Stimulated activated CD8-positive, alpha-beta memory T cell treated with anti-CD3 and anti-CD28 coated beads, Interleukin-12 subunit alpha, Interleukin-12 subunit beta, amount 100 ng/mL, for 24 hours (primary cell): Measurements from ENCODE around the gene CNOT9.

Experiments used
- DNase-seq: peaks from one replicate; pipeline ENCODE4 v3.0.0-alpha.2; 2020; ENCODE audit errors: extremely low read depth

CNOT9 gene

DNA sequence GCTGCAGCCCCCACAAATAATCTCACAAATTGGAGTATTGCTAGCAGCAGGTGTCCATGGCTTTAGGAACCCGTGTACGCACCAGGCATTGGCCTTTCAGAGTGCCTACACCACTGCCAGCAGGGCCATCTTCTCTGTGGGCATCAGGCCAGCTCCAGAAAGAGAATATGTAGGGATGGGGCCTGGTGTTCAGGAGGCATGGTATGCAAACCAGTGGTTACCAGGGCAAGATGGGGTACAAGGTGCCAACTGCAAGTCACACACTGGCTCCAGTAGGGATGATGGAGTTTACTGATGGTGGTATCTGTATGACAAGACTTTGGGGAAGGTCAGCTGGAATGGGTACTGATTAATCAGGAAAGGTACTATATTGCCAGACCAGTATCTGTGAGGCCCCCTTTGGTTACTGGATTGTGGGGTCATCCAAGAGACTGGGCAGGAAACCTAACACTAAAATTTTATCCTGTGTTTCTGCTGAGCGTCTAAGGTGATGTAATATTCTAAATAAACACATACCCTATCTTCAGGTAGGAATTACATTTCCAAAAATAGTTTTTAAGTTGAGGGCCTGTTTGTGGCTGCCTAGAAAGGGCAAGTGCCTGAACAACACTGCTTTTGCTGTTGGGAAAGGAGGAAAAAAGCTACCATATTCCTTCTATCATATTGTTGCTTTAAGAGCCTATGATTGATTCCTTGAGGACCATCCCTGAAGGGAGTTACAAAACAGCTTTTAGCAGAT, 9.0 kb downstream of the CNOT9 start:
- no peak for DNase-seq

GRCh38 chr2:218578272-218578877, 9.7 kb downstream of the CNOT9 start:
- no peak for DNase-seq

DNA sequence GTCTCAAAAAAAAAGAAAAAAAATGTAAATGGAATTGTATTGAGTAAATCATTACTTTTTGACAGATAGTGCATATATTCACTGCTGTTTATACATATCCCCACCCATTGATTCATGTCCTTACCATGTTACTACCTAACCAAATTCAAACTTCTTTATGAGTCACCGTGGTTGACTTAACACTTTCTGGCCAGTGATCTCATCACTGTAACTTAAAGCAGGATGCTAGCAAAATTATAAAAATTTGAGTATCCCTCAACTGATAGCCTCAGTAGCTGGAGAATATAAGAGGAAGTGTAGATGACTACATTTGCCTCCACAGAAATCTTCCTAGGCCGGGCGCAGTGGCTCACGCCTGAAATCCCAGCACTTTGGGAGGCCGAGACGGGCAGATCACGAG, 13.4 kb downstream of the CNOT9 start:
- no peak for DNase-seq

- DNase-seq: no peak
Observed at GRCh38 chr2:218583983-218584850, 15.6 kb downstream of the CNOT9 start.

DNA sequence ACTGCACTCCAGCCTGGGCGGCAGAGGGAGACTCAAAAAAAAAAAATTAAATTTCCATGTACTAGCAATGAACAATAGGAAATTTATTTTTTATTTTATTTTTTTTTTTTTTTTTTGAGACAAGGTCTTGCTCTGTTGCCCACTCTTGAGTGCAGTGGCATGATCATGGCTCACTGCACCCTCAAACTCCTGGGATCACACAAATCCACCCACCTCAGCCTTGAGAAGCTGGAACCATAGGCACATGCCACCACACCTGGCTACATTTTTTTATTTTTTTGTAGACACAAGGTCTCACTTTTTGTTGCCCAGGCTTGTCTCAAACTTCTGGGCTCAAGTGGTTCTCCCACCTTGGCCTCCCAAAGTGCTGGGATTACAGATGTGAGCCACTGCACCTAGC, 16.9 kb downstream of the CNOT9 start:
- no peak for DNase-seq

DNA sequence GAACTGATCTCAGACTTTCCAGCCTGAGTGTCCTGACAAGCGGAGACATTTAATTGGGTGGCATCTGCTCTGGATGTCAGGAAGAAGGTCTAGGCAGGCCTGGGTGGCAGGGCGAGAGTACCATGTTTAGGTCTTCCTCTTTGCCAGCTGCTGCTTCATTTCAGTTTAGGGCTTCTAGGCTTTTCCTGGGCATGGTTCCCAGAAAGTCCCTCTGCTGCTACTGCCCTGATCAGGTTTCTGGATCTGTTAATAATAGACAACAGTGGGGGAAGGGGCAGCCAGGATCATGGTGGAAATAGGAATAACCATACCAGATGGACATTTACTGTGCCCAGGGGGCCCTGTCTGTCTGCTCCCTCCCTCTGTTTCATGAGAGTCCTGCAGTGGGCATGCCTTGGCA, 36.8 kb downstream of the CNOT9 start:
- no peak for DNase-seq

DNA sequence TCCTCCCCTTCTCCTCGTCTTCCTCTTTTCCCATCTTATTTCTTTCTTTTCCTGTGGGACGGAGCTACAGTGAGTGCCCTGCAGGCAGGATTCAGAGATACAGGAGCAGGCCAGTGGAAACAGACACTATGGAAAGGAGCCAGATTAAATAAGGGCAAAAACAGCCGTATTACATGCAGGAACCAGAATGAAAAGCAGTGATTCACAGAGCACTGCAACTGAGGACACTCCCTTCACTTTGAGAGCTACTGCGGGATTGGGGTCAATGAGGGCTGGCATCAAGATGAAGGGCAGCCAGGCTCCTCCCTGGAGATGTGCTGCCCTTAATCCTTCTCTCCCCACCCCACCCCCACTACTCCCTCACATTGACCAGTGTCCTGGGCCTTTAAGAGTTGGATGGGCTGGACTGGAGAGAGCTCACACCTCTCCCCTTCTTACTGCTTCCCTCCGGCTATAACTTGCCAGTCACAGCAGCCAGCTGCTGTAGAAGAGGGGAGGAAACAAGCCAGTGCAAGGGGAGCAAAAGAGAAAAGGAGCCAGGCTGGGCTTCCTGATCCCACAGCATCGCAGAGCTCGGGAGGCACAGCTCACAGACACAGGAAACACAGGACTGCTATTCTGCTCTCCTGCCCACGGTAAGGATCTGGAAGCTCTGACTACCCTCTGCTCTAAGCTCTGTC, 38.9 kb downstream of the CNOT9 start, which contains the start of gene PLCD4:
TSS of gene PLCD4 (plus strand) at position 464 of the 680 bp plus-strand sequence. CDS start 7,841 bp downstream, outside the sequence.
- no peak for DNase-seq

DNA sequence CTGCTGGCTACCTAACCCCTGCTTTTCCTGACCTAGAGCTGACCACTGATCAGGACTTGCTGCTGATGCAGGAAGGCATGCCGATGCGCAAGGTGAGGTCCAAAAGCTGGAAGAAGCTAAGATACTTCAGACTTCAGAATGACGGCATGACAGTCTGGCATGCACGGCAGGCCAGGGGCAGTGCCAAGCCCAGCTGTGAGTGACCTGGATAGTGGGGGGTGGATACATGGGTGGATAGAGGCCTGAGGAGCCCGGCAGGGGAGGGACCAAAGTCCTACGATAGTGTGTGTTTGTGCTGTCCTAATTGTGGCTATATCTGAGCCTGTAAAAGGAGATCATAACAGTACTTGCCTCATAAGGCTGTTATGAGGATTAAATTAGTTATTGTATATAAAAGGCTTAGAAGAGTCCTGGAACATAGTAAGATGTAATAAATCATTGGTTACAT, 47.3 kb downstream of the CNOT9 start:
- no peak for DNase-seq

DNA sequence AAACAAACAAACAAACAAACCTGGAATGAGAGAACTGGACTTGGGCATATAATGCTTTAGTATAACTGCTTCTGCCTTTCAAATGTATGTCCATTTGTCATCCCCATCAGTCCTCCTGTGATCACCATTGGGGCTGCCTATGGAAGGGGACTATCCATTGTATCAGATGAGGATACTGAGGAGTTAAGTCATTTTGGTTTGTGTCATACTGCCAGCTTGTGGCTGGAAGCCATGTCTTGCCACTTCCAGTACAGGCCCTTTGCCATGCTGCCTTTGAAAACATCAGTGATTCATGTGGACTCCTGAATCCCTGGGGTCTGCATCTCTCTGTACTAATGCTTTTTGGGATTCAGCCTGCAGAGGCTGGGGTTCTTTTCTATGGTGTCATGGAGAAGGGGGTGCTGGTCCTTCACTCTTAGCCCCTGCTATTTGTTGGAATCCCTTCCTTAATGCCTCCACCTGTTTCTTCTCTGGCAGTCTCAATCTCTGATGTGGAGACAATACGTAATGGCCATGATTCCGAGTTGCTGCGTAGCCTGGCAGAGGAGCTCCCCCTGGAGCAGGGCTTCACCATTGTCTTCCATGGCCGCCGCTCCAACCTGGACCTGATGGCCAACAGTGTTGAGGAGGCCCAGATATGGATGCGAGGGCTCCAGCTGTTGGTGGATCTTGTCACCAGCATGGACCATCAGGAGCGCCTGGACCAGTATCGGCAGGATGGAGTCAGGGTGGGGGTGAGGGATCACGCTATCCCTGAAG, 49.6 kb downstream of the CNOT9 start:
- DNase-seq: no peak

DNA sequence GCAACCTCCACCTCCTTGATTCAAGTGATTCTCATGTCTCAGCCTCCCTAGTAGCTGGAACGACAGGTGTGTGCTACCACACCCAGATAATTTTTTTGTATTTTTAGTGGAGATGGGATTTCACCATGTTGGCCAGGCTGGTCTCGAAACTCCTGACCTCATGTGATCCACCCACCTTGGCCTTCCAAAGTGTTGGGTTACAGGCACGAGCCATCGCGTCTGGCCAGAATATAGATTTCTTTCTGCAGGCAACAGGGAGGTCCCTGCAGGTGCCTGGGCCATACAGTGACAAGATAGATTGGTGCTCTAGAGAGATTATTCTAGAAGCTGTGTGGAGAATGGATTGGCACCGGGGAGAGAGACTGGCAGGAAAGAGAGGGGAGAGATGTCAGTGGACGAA, 52.4 kb downstream of the CNOT9 start:
- no peak for DNase-seq

- DNase-seq: no peak
Observed at GRCh38 chr2:218622606-218623365, 54.1 kb downstream of the CNOT9 start.

DNA sequence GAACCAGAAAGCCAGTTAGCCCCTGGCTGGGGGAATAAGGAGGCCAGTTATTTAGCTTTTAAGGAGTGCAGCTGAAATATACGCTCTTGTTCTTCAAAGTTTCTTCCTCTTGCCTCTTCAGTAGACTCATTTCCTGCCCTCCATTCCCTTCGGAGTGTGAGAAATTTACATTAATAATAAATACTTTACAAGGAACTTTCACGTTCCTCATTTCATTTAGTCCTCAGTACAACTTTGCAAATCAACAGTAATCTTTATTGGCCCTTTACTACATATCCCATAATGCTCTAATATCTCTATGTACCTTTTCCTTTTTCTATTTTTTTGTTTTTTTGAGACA, 54.7 kb downstream of the CNOT9 start:
- DNase-seq: no peak

GRCh38 chr2:218626369-218626768, 57.7 kb downstream of the CNOT9 start:
- no peak for DNase-seq

- no peak for DNase-seq
Observed at GRCh38 chr2:218627939-218628338, 59.3 kb downstream of the CNOT9 start.

DNA sequence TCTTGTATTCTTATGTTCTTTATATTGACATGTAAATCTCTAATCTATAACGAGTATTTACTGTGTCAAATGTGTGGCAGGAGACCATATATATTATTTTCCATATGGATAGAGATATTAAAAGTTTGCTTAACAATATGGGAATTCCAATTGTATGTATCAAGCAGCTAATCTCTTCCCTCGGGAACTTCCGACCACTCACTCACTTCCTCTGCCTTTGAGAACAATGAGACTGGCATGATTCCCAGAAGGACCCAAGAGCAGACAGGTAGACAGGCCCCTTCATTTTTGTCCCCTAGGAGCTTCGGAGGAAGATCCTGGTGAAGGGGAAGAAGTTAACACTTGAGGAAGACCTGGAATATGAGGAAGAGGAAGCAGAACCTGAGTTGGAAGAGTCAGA, 63.2 kb downstream of the CNOT9 start:
- no peak for DNase-seq

GRCh38 chr2:218635719-218636118, 67.1 kb downstream of the CNOT9 start:
- no peak for DNase-seq

- no peak for DNase-seq
Observed at GRCh38 chr2:218638372-218638771, 69.7 kb downstream of the CNOT9 start.

DNA sequence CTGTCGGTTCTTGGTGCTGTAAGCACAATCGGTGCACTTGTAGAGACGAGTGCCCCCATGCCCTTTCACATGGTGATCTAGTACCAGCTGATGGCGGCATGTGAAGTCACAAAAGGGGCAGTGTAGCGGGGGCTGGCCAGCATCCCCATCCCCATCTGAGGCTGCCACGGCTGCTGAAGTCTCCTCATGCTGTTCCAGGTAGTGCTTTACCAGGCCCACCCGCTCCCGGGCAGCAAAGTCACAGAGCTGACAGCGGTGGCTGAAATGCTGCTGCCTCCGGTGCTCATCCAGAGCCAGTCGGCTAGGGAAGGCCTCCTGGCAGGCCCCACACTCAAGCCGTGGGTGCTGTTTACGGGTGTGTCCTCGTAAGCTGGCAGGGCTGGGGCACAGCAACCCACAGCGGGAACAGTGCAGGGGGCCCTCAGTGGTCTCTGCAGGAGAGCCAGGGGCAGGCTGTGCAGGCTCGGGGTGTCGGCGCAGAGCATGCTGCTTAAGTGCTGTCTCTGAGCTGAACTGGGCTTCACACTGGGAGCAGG, 73.5 kb downstream of the CNOT9 start:
- DNase-seq: no peak

GRCh38 chr2:218642786-218643185, 74.1 kb downstream of the CNOT9 start:
- no peak for DNase-seq

DNA sequence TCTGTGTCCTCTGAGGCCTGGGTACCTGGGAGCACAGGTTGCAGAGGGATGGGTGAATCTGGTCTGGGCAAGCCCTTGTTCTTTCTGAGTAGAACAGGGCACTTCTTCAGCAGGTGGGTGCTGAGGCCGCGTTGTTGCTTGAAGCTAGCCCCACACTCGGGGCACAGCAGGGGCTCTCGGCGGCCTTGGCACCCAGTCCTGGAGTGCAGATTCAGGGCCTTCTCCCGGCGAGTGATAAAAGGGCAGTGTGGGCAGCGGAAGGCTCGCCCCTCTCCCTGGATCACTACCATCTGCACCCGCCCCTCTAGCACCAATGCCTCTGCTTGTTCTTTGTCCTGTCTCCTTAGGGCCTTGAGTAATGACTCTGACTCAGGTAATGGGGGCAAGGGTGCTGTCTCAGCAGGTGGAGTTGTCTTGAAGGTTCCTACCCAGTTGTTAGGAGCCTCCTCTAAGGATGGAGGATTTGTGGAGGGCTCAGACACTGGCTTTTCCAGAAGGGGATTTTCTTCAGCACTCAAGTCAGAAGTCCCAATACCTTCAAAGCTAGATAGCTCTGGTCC, 75.2 kb downstream of the CNOT9 start:
- DNase-seq: no peak
